ENCODE results near the gene P3H4. TPM values are rescaled to one million over a fixed set of nuclear protein-coding genes. Genes with fewer than 3 reads are reported as not detected.

The P3H4 gene
- total and polyA plus RNA-seq, 2 of the 4 experiments (the other 2 are of a cell fraction): 21.5 to 66.7 TPM

DNA sequence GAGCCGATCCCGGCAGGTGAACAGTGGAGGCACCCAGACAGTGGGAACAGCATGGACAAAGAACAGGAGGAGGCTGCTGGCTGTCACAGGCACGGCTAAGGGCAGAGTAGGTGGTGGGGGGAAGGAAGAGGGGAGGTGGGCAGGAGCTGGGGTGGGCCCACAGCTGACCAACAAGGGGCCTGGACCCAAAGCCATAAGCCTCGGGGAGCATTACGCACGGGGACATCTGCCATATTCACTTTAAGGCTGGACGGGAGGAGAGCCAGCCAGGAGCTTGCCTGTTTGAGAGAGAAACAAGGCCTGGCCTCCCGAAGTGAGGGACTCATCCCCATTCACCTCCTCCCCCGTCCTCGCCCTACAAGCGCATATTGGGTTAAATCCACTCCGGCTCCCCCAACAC lies 57.7 kb downstream of the P3H4 start:
- Histone ChIP-seq H3K14ac (replicated peaks; ENCODE audit: low read depth, low read length) (no peak overlapping the region), H3K9ac (ENCODE audit: low read depth, low read length) (no peak overlapping the region), H3K18ac (ENCODE audit: low read depth, low read length) (no peak overlapping the region), H3K27ac (ENCODE audit: insufficient read depth, low read length) (no peak overlapping the region), H2BK20ac (ENCODE audit: low read depth, low read length) (no peak overlapping the region), H4K5ac (ENCODE audit: low read depth, low read length) (no peak overlapping the region), H4K8ac (ENCODE audit: low read depth in 2 of 2, low read length in 2 of 2) (no peak overlapping the region), H3K56ac (ENCODE audit: extremely low read depth, insufficient read depth, low read length) (no peak overlapping the region), H3K23ac (ENCODE audit: low read depth, low read length) (no peak overlapping the region), H3K4ac (ENCODE audit: low read depth, low read length) (no peak overlapping the region), H4K20me1 (ENCODE audit: insufficient read depth, low read length) (peaks cover 3% of the 10 kb centered on the region; the same call in 1 of the 2 replicates), H3K4me2 (ENCODE audit: low read depth, low read length) (no peak overlapping the region), H3K27me3 (ENCODE audit: control insufficient read depth, insufficient read depth, low read length) (no peaks in the 10 kb centered on the region), H3K36me3 (ENCODE audit: control insufficient read depth, insufficient read depth, low read length) (peaks cover 50% of the 10 kb centered on the region), H2AK9ac (replicated peaks; ENCODE audit: low read depth, low read length, poor library complexity) (no peak overlapping the region), H4K91ac (ENCODE audit: insufficient read depth, low read depth, low read length) (no peak overlapping the region), H3K4me3 (ENCODE audit: insufficient read depth, low read depth, low read length) (no peak overlapping the region), H2BK120ac (ENCODE audit: low read depth, low read length) (no peak overlapping the region), H3K79me1 (ENCODE audit: low read depth in 1 of 2, low read length in 2 of 2) (no peaks in the 10 kb centered on the region), H3K9me1 (ENCODE audit: insufficient read depth, low read length) (no peaks in the 10 kb centered on the region), H2BK5ac (ENCODE audit: low read depth, low read length, poor library complexity, severe bottlenecking) (no peak overlapping the region), H2AFZ (replicated peaks; ENCODE audit: low read length, poor library complexity) (no peak overlapping the region), H3K4me1 (ENCODE audit: control insufficient read depth, insufficient read depth, low read length) (no peaks in the 10 kb centered on the region), H3K9me3 (ENCODE audit: control insufficient read depth, insufficient read depth, low read length) (no peaks in the 10 kb centered on the region), H2BK15ac (ENCODE audit: low read depth, low read length) (no peak overlapping the region), H2AK5ac (ENCODE audit: low read depth, low read length) (no peak overlapping the region)
- in situ Hi-C loops (cut with MboI; ENCODE audit: low sequenced_read_pairs): no loop called here
- CTCF ChIA-PET: no interaction called here
- BruUV-seq (replicated peaks): no TSS peak
- dilution Hi-C loops (cut with HindIII; ENCODE audit: low sequenced_read_pairs, unreplicated experiment): no loop called here
- WGBS, 2 experiments (ENCODE audit: extremely low coverage in 2 of 2, insufficient read length in 1 of 2): 80% methylated on average over 4 of the region's 12 CpGs; no CpG with 5 or more reads in 1 of the 2 experiments
- no peak for TF ChIP-seq MAFK (IDR thresholded peaks at IDR 0.05; ENCODE audit: low read depth, low read length)
- no peak for TF ChIP-seq RCOR1 (IDR thresholded peaks at IDR 0.05; ENCODE audit: insufficient replicate concordance, low read length)
- TF ChIP-seq CEBPB (IDR thresholded peaks at IDR 0.05; ENCODE audit: low read depth, low read length): no peak
- no peak for TF ChIP-seq FOS (IDR thresholded peaks at IDR 0.05; ENCODE audit: low read depth, low read length)
- no peak for TF ChIP-seq CHD1 (IDR thresholded peaks at IDR 0.05; ENCODE audit: low read depth, low read length)
- no peak for TF ChIP-seq RFX5 (IDR thresholded peaks at IDR 0.05; ENCODE audit: low read depth, low read length)
- TF ChIP-seq RAD21 (IDR thresholded peaks at IDR 0.05; ENCODE audit: low read length): no peak
- TF ChIP-seq POLR2A (IDR thresholded peaks at IDR 0.05; ENCODE audit: low read depth, low read length): no peak
- TF ChIP-seq, protein P1, sequence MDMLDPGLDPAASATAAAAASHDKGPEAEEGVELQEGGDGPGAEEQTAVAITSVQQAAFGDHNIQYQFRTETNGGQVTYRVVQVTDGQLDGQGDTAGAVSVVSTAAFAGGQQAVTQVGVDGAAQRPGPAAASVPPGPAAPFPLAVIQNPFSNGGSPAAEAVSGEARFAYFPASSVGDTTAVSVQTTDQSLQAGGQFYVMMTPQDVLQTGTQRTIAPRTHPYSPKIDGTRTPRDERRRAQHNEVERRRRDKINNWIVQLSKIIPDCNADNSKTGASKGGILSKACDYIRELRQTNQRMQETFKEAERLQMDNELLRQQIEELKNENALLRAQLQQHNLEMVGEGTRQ (IDR thresholded peaks at IDR 0.05; ENCODE audit: low read depth, low read length): no peak
- no peak for TF ChIP-seq SMC3 (IDR thresholded peaks at IDR 0.05; ENCODE audit: low read depth, low read length)
- TF ChIP-seq, protein P2, sequence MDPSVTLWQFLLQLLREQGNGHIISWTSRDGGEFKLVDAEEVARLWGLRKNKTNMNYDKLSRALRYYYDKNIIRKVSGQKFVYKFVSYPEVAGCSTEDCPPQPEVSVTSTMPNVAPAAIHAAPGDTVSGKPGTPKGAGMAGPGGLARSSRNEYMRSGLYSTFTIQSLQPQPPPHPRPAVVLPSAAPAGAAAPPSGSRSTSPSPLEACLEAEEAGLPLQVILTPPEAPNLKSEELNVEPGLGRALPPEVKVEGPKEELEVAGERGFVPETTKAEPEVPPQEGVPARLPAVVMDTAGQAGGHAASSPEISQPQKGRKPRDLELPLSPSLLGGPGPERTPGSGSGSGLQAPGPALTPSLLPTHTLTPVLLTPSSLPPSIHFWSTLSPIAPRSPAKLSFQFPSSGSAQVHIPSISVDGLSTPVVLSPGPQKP (IDR thresholded peaks at IDR 0.05; ENCODE audit: borderline replicate concordance, low read depth, low read length): no peak
- TF ChIP-seq NFE2L2 (IDR thresholded peaks at IDR 0.05; ENCODE audit: low read depth, low read length): no peak
- TF ChIP-seq MXI1 (IDR thresholded peaks at IDR 0.05; ENCODE audit: borderline replicate concordance, low read depth, low read length): no peak
- ATAC-seq (ENCODE audit: low read depth) (no peak), DNase-seq (no peak)
- intact Hi-C loops (cut with micrococcal nuclease): no loop called here
- POLR2A ChIA-PET (ENCODE audit: unreplicated experiment): interaction anchor here (0.6 kb wide), 1 partner anchor 19 kb away, joined by 3 read pairs; no protein-coding TSS in a partner anchor

All from IMR-90 (cell line).